ENCODE measurements around the gene CALCOCO1.

Gene CALCOCO1

DNA sequence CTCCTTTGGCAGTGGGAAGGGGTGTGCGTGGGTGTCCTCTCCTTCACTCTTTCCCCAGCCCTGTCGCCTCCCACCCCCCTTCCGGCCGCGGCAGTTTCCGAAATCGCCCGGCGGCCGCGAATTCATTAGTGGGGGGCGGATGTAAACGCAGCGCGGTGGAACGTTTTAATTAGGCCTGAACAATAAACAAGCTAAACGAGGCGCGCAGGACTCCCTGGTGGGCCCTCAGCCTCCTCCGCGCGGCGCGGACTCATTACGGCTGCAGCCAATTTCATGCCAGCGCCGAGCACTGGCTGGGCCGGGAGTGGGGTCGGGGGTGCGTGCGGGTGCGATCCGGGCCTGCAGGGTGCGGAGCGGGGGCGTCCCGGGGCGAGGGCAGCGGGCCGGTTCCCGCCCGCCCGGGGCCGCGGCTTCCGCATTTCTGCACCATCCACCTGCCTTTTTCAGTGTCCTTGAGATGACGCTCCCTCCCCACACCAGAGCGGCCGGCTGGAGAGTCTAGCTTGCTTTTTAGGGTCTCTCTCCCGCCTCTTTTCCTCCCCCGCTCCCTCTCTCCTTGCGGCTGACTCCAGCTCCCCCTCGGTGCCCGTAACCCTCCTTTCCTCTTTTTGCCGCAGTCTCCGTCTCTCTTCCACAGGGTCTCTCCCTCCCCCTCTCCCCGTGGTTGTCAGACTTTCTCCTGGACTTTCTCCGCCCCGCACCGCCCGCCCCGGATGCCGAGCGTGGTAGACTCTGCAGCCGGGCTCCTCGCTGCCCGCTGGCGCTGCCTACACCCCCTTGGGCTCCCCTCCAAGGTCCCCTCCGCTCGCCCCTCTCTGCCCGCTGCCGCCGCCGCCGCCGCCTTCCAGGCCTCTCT lies 24.3 kb upstream of the CALCOCO1 start, which contains the start of gene CISTR:
CISTR (minus strand) TSS at position 644 of the 856 bp plus-strand sequence.
- DNase-seq = no peak

DNA sequence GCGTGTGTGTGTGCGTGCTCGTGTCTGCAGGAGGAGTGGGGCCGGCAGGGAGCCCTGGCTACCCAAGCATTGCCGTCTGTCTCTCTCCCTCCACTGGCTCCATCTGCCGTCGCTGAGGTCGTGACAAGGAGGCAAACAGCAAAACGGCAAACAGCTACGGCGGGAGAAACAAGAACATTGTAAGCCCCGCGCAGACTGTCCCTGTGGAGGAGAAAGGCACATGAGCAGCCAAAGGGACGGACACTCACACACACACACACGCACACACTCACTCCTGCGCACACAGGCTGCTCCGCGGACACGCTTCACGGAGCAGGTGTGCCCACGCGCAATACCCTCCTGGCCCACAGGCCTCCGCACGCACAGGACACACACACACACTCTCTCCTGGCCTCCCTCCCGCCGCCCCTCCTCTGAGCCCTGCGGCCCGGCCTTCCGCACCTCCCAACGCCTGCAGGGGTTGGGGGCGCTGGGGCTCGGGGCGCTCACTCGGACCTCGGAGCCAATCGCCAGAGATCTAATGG lies 23.6 kb upstream of the CALCOCO1 start:
- DNase-seq = no peak

DNA sequence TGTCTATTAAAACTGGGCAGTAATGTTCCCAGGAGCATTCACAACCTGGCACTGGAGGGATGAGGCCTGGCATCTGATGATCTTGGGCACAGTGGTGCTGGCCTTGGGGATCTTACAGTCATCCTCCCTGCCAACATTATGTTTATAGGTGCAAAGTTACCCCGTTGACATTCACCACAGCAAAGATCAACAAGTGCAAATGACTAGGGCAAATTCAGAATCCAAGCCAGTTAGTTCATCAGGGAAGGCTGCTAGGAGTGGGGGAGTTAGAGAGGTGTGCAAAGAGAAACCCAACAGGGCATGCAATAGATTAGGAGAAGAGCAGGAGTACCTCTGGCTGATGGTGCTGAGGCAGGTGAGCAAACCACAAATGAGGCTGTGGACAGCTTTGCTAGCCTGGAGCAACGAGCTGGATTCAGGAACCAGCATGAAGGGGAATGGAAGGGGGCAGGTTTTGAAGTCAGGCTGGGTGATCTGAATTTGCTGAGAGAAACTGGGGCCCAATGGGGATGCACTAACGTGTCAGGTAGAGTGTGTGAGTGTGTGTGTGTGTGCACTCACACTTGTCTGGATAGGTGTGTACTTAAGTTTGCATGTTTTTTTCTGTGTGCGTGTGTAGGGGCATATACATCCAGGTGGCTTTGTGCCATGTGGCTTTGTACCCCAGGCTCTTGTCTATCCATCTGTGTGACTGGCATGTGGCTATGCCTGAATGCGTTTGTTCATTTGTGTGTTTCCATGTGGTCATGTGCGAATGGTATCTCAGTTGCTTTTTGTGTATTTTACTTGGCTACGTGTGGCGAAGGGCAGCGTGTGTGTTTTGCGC lies 22.9 kb upstream of the CALCOCO1 start:
- no peak for DNase-seq

DNA sequence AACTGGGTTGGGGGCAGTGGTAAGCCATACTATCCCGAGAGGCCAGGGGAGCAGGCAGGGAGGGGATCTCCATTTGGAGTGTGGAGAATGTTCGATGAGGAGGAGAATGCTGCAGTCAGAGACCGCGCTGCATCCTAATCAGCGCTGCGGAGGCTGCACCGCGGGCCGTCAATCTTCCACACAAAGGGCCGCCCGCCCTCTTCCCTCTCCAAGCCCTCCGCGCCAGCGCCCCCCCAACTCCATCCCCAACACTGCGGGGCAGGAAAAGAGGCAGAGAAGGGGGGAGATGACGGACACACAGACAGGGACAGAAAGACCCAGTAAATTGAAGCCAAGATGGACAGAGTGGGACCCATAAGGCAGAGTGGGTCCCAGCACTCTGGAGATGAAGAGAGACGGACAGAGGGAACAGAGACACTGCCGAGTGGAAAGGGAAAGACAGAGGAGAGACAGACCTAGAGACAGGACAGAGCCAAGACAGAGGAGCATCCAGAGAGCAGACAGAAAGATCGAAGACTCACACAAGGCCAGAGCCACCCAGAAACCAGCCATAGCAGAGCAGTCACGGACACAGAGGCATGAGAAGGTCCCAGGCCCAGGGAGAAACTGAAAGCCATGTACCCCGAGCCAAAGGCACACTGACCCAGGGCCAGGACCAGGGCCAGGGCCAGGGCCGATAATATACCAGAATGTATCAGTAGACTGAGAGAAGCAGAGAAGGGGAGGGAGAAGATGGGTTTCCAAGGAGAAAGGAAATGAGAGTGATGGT lies 21.0 kb upstream of the CALCOCO1 start:
- no peak for DNase-seq

DNA sequence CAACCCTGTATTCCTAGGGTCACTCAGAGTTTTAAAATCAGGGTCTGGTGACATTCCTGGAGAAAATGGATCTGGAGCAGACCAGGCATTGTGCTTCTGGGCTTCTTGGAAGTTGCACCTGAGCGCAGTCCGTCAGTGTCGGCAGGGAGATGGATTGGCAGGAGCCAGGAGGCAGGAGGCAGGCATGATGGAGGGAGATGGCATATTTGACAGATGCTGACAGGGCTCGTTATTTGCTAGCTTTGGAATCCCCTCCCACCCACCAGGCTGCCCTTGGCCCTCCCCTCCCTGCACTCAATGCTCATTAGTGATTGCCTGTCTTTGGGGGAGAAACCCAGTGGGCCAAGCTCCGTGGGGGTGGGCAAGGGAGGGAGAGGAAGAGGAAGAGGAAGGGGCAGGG lies 19.8 kb upstream of the CALCOCO1 start:
- no peak for DNase-seq

DNA sequence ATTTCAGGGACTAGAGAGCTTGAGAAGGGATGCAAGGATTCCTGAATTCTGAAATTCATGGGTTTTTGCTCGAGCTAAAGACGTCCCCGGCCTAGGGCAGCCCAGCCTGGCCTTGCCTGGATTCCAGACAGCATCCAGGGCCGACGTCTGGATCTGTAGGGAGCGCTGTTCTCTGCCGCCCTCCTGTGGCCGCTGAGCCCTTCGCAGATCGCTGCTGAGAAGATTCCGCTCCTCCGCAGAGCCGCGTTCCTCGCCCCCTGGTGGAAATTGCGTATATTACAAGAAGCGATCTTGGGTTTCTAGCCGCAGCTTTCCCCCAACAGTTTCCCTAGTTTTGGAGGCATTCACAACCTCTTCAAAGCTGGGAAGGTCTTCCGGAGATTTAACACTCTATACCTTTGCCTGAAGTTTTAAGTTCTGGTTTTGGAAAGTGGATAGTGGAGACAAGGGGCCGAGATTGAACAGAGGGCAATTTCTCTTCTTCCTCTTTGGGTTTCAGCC lies 19.4 kb upstream of the CALCOCO1 start:
- peak; percentile 75 for DNase-seq

DNA sequence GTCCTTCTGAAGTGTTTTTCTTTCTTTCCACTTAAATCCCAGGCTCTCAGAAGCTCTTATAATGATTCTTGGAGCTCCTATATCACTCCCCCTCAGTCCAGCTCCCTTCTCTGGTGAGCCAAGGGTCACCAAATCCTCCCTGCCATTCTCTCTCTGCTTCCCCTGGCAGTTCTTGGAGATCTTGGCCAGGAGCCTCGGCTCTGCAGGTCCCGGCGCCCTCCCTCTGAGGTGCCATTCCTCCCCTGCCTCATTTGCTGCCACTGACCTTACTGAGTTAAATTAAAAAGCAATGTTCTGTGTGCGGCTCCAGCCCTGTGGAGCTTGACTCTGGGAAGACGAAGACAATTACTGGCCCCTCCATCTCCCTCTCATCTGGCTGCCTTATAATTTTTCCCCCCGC lies 17.5 kb upstream of the CALCOCO1 start:
- DNase-seq = no peak

DNA sequence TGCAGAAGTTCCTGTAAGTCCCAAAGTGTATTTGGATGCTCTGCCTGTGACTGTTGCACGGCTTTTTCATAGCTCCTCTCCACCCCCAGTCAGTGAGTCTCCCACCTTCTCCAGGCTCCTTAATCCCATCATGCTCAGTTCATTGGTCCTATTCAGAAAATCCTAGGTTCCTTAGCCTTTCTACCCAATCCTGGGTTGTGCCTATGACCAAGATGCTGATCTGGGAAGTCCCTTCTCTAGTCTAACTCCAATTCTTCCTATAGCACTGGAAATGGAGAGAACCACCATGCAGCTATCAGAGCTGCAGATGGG lies 16.8 kb upstream of the CALCOCO1 start:
- DNase-seq = no peak

DNA sequence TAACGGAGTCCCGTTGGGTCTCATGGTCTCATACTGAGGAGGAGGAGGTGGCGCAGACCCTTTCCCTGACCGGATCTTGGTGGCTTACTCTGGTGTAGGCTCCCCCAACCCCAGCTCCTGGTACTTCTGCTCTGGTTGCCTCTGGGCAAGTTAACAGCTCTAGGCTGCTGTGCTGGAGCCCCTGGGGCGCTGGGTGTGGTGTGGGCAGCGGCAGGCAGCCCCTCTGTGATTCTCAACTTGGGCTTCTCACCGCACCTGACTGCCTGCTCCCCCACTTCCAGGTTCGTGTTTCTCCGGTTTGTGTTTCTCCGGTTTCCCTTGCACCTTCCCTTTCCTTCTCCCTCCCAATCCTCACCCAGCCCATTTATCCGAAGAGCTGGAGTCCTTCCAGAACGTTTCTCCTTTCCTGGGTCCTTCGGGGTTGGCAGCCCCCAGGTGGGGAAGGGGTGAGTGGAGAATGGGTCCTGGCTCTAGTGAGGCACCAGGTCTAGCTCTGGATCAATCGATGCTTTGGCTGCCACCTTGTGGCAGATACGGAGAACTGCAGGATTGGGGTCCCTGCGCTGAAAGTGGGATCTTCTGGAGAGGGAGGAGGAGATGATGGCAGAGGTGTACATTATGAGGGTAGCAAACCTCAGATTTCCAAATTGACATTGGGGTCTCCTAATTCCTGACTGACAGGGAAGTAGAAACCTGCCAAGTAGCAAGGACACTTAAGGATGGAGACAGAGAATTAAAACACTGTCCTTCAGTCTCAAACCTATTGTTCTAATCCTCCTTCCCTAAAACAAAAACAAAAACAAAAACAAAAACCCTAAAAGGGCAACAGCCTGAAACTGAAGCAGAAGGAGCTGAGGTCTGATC lies 16.2 kb upstream of the CALCOCO1 start:
- DNase-seq = no peak

DNA sequence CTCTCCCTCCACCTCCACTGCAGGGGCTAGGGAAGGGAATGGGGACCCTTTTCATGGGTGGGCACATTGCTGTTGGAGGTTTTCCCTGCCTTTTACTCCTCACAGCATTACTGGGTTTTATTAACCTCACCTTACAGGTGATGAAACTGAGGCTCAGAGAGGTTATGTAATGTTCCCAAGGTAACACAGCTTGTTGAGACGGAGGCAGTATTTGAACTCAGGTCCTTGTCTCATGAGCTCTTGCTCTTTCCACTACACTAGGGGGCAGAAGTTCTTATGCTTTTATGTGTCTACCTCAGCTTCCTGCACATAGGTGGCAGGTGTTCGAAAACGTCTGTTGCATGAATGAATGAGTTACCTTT lies 12.9 kb upstream of the CALCOCO1 start:
- no peak for DNase-seq

DNA sequence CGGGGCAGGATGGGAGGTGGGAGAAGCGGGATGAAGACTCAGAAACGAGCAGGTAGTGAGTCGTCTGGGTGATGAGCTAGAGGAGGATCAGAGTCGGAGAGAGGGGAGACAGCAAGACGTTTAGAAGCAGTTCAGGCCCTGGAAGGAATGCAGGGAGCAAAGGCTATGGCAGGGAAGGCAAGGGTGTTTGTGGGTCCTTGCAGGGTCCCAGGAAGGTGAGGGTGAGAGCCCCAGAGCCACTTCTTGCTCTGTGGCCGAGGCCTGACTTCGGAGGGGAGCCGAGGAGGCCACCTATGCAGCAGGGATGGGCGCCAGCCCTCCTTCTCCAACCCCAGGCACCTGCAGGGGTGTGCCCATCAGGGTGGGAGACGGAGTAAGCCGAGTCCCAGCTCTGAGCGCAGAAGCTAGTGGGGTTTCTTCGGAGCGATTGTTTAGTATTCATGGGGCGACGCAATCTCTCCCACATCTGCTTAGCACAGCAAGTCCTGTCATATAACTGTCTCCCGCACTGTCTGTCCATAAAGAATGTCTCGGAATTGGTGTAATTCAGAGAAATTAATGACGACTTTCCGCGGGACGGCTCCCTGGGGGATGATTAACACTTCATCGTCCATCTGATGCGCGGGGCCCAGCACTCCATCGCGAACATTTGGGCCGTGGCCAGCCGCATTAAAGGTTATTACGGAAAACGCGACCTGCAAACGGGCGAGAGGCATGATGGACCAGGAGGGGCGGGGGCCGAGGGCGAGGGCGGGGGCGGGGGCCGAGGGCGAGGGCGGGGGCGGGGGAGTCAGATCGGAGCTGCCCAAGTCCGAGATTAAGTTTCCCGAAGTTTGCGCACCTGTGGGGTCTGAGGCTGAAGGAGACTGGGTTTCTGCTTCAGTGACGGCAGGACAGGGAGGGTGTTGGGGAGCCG lies 12.2 kb upstream of the CALCOCO1 start:
- no peak for DNase-seq

DNA sequence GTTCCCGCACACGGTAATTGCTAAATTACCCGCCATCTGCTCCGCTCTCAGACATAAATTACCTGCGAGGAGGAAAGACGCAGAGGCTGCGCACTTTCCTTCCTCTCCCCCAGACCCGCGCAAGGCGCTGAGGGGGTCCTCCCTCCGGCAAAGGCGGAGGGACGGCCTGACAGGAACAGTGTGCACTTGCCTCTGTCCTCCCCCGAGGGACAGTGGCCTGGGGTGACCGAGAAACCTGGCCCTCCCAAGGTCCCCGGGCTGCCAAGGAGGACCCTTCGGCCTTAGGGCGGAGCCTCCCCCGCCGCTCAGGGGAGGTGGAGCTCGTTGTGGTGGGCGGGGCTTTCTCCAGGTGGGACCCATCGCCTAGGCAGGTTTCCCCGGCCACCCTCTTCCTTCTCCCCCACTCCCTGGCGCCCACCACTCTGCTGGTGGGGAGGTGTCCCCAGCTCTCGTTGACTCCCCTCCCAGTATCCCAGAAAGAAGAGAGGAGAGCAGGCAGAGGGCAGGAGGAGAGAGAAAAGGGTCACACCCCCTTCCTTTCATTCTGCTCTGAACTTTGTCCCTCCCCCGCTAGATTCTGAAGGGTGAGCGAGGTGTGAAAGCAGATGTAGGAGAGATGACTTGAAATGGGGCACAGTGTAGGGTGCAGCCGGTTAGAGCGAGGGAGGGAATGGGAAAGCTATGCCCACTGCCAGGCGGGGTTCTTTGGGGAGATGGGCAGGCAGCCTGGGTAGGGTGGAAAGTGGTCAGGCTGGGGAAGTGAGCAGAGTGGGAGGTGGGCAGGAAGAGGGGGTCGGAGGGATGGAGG lies 11.4 kb upstream of the CALCOCO1 start:
- DNase-seq = no peak

DNA sequence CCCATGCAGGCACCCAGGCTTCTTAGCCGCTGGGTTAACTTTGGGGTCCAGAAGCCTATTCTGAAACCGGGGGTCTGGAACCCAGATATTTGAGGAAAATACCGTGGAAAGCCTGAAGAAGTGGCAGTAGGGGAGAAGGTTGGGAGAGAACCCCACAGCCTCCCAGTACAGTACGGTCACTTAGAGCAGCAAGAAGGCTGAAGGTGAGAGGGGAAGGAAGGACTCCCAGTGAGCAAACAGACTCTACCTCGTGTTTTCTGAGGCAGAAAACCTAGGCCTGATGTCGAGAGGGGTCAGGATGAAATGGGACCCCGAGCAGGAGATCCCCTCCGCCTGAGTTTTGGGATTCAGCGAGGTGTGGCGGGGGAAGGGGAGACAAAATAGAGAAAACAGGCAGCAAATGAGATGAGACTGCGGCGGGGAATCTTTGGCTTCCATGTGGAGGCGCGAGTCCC lies 10.7 kb upstream of the CALCOCO1 start:
- DNase-seq = no peak

DNA sequence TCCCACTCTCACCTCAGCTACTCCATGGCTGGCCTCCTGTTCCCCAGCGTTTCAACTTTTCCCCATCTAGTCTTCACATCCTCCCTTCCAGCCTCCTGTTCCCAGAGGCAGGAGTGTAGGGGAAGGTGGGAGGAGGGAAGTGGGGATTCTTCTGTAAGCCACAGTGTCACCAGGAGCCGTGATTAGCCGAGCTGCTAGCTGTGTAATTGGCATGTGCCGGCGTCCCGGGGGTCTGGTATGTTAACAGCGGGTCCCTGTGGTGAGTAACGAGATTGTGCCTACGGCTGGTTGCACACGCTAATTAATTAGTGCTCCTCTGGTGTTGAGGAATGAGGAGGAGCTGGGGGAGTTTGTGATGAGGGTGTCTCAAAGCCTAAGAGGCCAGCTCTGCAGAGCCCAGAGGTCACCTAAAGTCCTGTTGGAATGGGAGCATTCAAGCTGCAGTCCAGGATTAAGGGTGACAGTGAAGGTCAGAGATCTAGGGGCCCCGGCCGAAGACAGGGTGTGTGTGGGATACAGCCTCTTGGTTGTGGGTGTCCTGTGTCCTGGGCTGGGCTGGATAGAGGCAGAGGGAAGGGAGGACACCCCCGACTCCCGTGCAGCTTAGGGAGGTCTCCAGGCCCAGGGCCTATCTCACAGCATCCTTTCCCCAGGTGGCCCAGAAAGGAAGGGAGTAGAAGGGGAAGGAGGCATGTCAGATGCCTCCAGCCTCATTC lies 10.0 kb upstream of the CALCOCO1 start:
- DNase-seq = no peak

DNA sequence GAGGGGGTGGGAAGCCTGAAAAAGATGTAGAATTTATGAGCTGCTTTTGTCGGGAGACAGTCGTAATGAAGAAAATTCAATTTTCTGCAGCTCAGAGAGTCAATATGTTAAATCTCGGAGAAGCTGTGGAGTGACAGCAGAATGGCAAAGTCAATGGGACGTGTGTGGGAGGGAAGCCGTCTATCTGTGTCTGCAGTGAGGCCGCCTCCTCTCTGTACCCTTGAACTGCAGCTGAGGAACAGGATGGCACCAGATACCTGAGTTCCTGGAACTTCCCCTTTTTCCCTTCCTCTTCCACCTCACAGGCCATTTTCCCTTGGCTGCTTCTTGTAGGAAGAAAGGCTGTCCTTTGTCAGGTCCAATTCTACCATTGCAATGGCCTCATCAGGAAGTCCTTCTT lies 9.3 kb upstream of the CALCOCO1 start:
- no peak for DNase-seq

DNA sequence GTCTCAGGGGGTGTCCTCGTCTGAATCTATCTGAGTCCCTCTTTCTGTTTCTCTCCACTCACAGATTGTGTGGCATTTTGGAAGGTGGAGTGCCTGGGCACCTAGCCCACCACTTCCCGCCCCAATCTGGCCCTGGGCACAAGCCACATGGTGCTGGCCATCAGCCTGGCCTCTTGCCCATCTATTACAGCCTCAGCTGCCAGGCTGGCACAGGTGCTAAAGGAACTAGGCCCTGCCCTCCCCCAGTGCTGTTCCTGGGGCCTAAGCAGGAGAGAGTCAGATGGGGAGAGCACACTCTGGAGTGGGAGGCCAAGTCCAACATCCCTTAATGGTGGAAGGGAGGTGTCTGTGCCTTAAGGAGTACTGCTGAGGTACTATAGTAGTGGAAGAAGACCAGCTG lies 8.3 kb upstream of the CALCOCO1 start:
- no peak for DNase-seq

DNA sequence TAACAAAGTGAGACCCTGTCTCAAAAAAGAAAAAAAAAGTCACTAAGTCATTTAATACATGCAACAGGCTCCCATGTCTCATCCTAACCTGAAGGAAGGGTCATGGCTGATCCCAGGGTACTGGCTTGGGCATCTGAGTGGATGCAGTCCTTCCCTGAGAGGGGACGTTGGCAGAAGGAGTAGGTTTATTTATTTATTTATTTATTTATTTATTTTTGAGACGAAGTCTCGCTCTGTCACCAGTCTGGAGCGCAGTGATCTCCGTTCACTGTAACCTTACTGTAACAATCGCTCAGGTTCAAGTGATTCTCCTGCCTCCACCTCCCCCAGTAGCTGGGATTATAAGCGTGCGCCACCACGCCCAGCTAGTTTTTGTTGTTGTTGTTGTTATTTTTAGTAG lies 7.2 kb upstream of the CALCOCO1 start:
- DNase-seq = no peak

DNA sequence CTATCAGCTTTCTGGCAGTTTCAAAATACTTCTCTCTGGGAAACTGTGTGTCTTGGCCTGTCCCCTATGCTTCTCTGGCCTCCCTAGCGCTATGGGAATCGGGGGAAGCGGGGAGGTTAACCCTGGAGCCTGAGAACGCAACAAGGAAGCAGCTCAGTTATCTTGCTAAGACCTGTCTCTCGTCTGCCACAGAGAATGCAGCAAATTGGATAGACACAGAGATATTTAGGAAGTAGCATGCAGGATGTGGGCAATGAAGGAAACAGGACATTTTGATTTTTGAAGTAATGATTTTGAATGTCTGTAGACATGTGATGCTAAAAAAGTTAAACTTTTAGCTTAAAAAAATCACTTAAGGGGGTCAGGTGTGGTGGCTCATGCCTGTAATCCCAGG lies 6.6 kb upstream of the CALCOCO1 start:
- DNase-seq = no peak

DNA sequence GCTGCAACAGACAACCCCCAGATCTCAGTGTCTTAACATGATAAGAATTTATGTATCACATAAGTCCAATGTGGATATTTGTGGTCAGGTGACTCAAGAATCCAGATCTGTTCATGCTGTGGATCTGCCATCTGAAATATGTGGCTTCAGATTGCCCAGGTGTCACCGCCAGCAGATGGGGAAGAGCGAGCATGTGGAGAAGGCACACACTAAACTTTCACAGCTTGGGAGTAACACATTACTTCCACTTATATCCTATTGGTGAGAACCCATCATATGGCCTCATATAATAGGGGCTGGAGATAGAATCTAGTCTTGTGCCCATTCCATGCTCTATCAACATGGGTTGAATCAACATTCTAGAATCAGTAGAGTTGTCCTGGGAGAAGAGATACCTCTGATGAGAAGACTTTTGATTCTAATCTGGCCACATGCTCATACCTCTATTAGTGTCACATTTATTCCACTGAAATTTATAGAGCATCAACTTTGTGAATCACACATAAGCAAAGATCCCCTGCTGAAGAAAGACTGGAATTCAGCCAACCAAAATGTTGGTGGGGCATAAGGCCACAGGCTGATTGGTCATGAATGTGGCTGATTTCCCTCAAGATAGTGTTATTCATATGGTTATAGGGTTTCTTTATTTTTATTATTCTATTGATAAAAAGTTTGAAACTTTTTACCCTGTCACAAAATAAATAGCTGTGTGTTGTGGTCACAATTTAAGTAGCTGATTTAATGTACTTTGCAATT lies 6.0 kb upstream of the CALCOCO1 start:
- DNase-seq = no peak

All from amniotic stem cell (primary cell).